K562 (cell line): ENCODE data around the gene MYH11. TPM values are rescaled to one million over a fixed set of nuclear protein-coding genes. Genes with fewer than 3 reads are reported as not detected.

Source experiments
- ATAC-seq: fragments of 200-7000 bp; cut with Tn5 transposase; 3 replicates; pipeline ENCODE4 v1.9.1; 2020; ENCODE audit warnings: moderate library complexity
- BruUV-seq: library from RNA; stranded (reverse); fragments of 400-500 nt; replicated peaks from 2 replicates; lab custom pipeline; 2021; lab: Mats Ljungman, UMichigan
- CTCF ChIA-PET: fragments of 300-600 bp; formaldehyde crosslinking; extraction: SDS; loops from one replicate; lab custom pipeline; 2021; ENCODE audit warnings: low intra/inter-chr PET ratio; lab: Yijun Ruan, JAX
- POLR2A ChIA-PET: fragments of 300-600, 350-650 bp; sonication (Branson Sonifier 250); formaldehyde crosslinking; extraction: SDS; loops from one replicate; lab custom pipeline; 2021; ENCODE audit warnings: antibody characterized with exemption, inconsistent platforms; lab: Yijun Ruan, JAX
- DNase-seq, 4 experiments: peaks; one replicate each; pipeline versions ENCODE4 v3.0.0 to v3.0.0-alpha.2; 2011 to 2018; ENCODE audit warnings: low spot score in 3 of 4, mixed read lengths in 3 of 4; ENCODE audit errors: extremely low read depth in 1 of 4
- FAIRE-seq: peaks from 2 replicates; lab custom pipeline; 2011; peaks lifted over from hg19 to GRCh38; lab: Jason Lieb, UNC
- H2AFZ ChIP-seq: 2 replicates; pipeline ENCODE4 v1.6.0; 2011; ENCODE audit warnings: low read depth, low read length, control low read depth, inconsistent platforms
- H3K27ac ChIP-seq: fragments of 200-600 bp; 3 replicates; pipeline ENCODE4 v1.8.0; 2011; ENCODE audit warnings: low read depth, mild to moderate bottlenecking, control low read depth, inconsistent platforms, low read length, moderate library complexity, mixed read lengths; ENCODE audit errors: extremely low read depth
- H3K27me3 ChIP-seq, 2 experiments: fragments of 300-600 bp in 1 of 2; 2 replicates in 1 of 2; 3 replicates in 1 of 2; pipeline versions ENCODE4 v1.6.0 to v1.8.0; 2011; ENCODE audit warnings: inconsistent platforms in 2 of 2, low read length in 2 of 2, mild to moderate bottlenecking in 1 of 2, mixed read lengths in 1 of 2, moderate library complexity in 1 of 2; ENCODE audit not compliant: control insufficient read depth in 2 of 2, insufficient read depth in 2 of 2
- H3K36me3 ChIP-seq: fragments of 300-600 bp; 3 replicates; pipeline ENCODE4 v1.8.0; 2011; ENCODE audit warnings: mild to moderate bottlenecking, low read length, inconsistent platforms; ENCODE audit not compliant: control insufficient read depth, insufficient read depth
- H3K4me1 ChIP-seq, 2 experiments: fragments of 200-600 bp in 1 of 2; replicated peaks in 1 of 2; 2 replicates in 1 of 2; 3 replicates in 1 of 2; pipeline versions ENCODE4 v1.5.1 to v1.8.0; 2011; ENCODE audit warnings: inconsistent platforms in 2 of 2, low read length in 2 of 2, mild to moderate bottlenecking in 1 of 2, mixed read lengths in 1 of 2, moderate library complexity in 1 of 2; ENCODE audit not compliant: control insufficient read depth in 2 of 2, insufficient read depth in 2 of 2
- H3K4me2 ChIP-seq: 2 replicates; pipeline ENCODE4 v1.6.1; 2011; ENCODE audit warnings: low read length, control low read depth, inconsistent platforms, mixed read lengths; ENCODE audit not compliant: insufficient read depth
- H3K4me3 ChIP-seq: fragments of 200-600 bp; sonication (generic), shearing (Covaris generic); 2 replicates; pipeline ENCODE4 v1.5.1; 2016; ENCODE audit warnings: control low read depth, inconsistent platforms
- H3K79me2 ChIP-seq: fragments of 200-600 bp; 3 replicates; pipeline ENCODE4 v1.8.0; 2011; ENCODE audit warnings: low read length, inconsistent platforms; ENCODE audit not compliant: control insufficient read depth, insufficient read depth
- H3K9ac ChIP-seq, 2 experiments: 2 replicates each; pipeline versions ENCODE4 v1.6.0 to v1.6.1; 2011; ENCODE audit warnings: low read depth in 2 of 2, low read length in 2 of 2, control low read depth in 1 of 2, inconsistent platforms in 1 of 2, mild to moderate bottlenecking in 1 of 2, mixed read lengths in 1 of 2; ENCODE audit not compliant: insufficient read depth in 1 of 2
- H3K9me1 ChIP-seq: one replicate; pipeline ENCODE4 v1.6.0; 2011; ENCODE audit warnings: inconsistent platforms, mild to moderate bottlenecking, low read length, moderate library complexity; ENCODE audit not compliant: control insufficient read depth, insufficient read depth
- H3K9me3 ChIP-seq: replicated peaks from 2 replicates; pipeline ENCODE4 v1.5.1; 2011; ENCODE audit warnings: low read depth, low read length, inconsistent platforms; ENCODE audit not compliant: control insufficient read depth, insufficient read depth
- H4K20me1 ChIP-seq: replicated peaks from 2 replicates; pipeline ENCODE4 v1.6.1; 2011; ENCODE audit warnings: low read length, inconsistent platforms, mixed read lengths; ENCODE audit not compliant: control insufficient read depth, insufficient read depth
- BCOR ChIP-seq: fragments of 450-650 bp; IDR thresholded peaks from 2 replicates; pipeline ENCODE4 v1.6.1; 2016
- ESRRA ChIP-seq: fragments of 450-650 bp; IDR thresholded peaks from 2 replicates; pipeline ENCODE4 v1.6.1; 2014; ENCODE audit warnings: low read depth, mild to moderate bottlenecking, moderate library complexity, borderline replicate concordance
- FOXJ2 ChIP-seq: fragments of 200-800 bp; sonication (Bioruptor generic); IDR thresholded peaks from 2 replicates; pipeline ENCODE4 v1.6.1; 2016; ENCODE audit warnings: missing genetic modification characterization, missing compliant biosample characterization
- SMAD4 ChIP-seq: fragments of 250-450 bp; sonication (Bioruptor Pico); conservative IDR thresholded peaks from 2 replicates; pipeline ENCODE4 v1.8.0; 2021; ENCODE audit warnings: inconsistent platforms, mild to moderate bottlenecking, moderate library complexity
- TEAD2 ChIP-seq: fragments of 450-650 bp; IDR thresholded peaks from 2 replicates; pipeline ENCODE4 v1.6.1; 2016; ENCODE audit warnings: missing genetic modification characterization, control low read depth, missing compliant biosample characterization
- TRIM28 ChIP-seq: fragments of 450-650 bp; IDR thresholded peaks from 2 replicates; pipeline ENCODE4 v1.6.1; 2017
- ZNF175 ChIP-seq: fragments of 200-800 bp; sonication (Bioruptor generic); IDR thresholded peaks from 2 replicates; pipeline ENCODE4 v1.6.1; 2016; ENCODE audit warnings: low read depth, mild to moderate bottlenecking, missing genetic modification characterization, missing compliant biosample characterization
- ZNF239 ChIP-seq: fragments of 250-450 bp; sonication (Bioruptor Pico); IDR thresholded peaks from 2 replicates; pipeline ENCODE4 v1.4.0; 2020; ENCODE audit warnings: mild to moderate bottlenecking
- ZNF507 ChIP-seq: conservative IDR thresholded peaks from 2 replicates; pipeline ENCODE4 v1.6.1; 2017; ENCODE audit warnings: missing genetic modification characterization, missing compliant biosample characterization
- ZNF586 ChIP-seq: fragments of 450-650 bp; formaldehyde crosslinking; conservative IDR thresholded peaks from 2 replicates; pipeline ENCODE4 v1.4.0; 2020; ENCODE audit warnings: mild to moderate bottlenecking, moderate library complexity
- WGBS: fragments of 100-300 bp; shearing (Covaris generic); methylation state at CpG from one replicate; pipeline ENCODE4 v1.1.6; 2016; ENCODE audit warnings: low coverage, mixed read lengths; ENCODE audit not compliant: insufficient coverage; ENCODE audit errors: missing lambda C conversion rate; 5-methylcytosine and 5-hydroxymethylcytosine counted together
- in situ Hi-C: fragments of 300-500 bp; cut with MboI; formaldehyde crosslinking; loops from 4 replicates; pipeline ENCODE4 v1.15.0; 2018; ENCODE audit warnings: inconsistent platforms, mixed read lengths
- intact Hi-C: fragments of 100-400 bp; cut with micrococcal nuclease; formaldehyde crosslinking; loops from 2 replicates; pipeline ENCODE4 v1.14.2; 2022
- polyA plus RNA-seq, 8 experiments: library from polyadenylated mRNA; depleted of rRNA in 4 of 8; stranded (reverse) in 5 of 8; unstranded in 3 of 8; fragments of >200 nt; fragmentation: Nextera tagmentation in 2 of 8; fragmentation: Illumina TruSeq in 1 of 8; extraction: Ambion mirVana in 2 of 8; extraction: Trizol in 1 of 8; gene quantifications; 2 replicates each; pipeline versions ENCODE4 v1.2.1 to v1.2.3, GENCODE V29; 2011 to 2014; ENCODE audit warnings: inconsistent platforms in 1 of 8, missing spikeins in 1 of 8
- total RNA-seq, 7 experiments: library from RNA; depleted of rRNA in 6 of 7; stranded (reverse); fragments of >200 nt in 6 of 7; fragmentation: Illumina TruSeq in 2 of 7; extraction: Trizol in 2 of 7; gene quantifications; 2 replicates each; pipeline versions ENCODE4 v1.2.1 to v1.2.3, GENCODE V29; 2011 to 2021; ENCODE audit warnings: low replicate concordance in 1 of 7
- TF ChIP-seq, protein P1 (sequence below): fragments of 450-650 bp; conservative IDR thresholded peaks from 2 replicates; pipeline ENCODE4 v1.6.1; 2016; ENCODE audit warnings: missing genetic modification characterization, low read depth, mild to moderate bottlenecking, control low read depth, missing compliant biosample characterization
- TF ChIP-seq, protein P2 (sequence below): fragments of 450-650 bp; formaldehyde crosslinking; IDR thresholded peaks from 2 replicates; pipeline ENCODE4 v1.4.0; 2020; ENCODE audit warnings: mild to moderate bottlenecking, moderate library complexity
- TF ChIP-seq, protein P3 (sequence below): sonication (generic); formaldehyde crosslinking; IDR thresholded peaks from 2 replicates; pipeline ENCODE4 v1.9.0; 2022; ENCODE audit warnings: mild to moderate bottlenecking, missing genetic modification reagents
- TF ChIP-seq, protein P4 (sequence below): fragments of 250-450 bp; sonication (Bioruptor Pico); IDR thresholded peaks from 2 replicates; pipeline ENCODE4 v1.9.0; 2021; ENCODE audit warnings: mild to moderate bottlenecking
- TF ChIP-seq, protein P5 (sequence below), 2 experiments: IDR thresholded peaks; 2 replicates each; pipeline ENCODE4 v1.6.1; 2011; ENCODE audit warnings: borderline replicate concordance in 1 of 2, control low read depth in 1 of 2, low read depth in 1 of 2, low read length in 1 of 2, mild to moderate bottlenecking in 1 of 2, mixed read lengths in 1 of 2, moderate library complexity in 1 of 2; ENCODE audit not compliant: insufficient read depth in 1 of 2, insufficient read length in 1 of 2, poor library complexity in 1 of 2, severe bottlenecking in 1 of 2; ENCODE audit errors: extremely low read depth in 1 of 2

The MYH11 gene
- total and polyA plus RNA-seq, 9 of the 15 experiments (the other 6 are each of a cell fraction or from before 2014, with no cell fraction given), result 0.05 to 0.47 (median 0.08) TPM; not detected in 5

DNA sequence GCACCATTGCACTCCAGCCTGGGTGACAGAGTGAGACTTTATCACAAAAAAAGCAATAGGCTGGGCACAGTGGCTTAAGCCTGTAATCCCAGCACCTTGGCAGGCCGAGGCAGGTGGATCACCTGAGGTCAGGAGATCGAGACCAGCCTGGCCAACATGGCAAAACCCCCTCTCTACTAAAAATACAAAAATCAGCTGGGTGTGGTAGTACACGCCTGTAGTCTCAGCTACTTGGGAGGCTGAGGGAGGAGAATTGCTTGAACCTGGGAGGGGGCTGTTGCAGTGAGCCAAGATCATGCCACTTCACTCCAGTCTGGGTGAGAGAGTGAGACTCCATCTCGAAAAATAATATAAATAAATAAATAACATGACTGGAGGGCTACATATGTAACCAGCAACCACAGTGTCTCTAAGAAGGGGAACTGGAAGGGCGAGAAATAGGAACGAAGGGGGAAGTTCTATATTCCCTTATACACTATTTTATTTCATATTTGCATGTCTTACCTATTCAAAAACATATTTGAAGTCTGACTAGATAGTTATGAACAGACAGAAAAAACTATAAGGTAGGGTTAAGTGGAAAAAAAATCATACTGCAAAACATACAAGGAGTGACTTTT is 25.9 kb downstream of the MYH11 start:
- no peak overlapping the region for H3K9ac ChIP-seq
- BruUV-seq, result no TSS peak
- no peak for FAIRE-seq
- no peaks in the 10 kb centered on the region for H3K4me1 ChIP-seq
- CTCF ChIA-PET, result no interaction called here
- H3K9me3 ChIP-seq, result no peaks in the 10 kb centered on the region
- WGBS, result 8% methylated on average over 6 of the region's 6 CpGs
- TF ChIP-seq TRIM28, result no peak
- TF ChIP-seq, protein P1, sequence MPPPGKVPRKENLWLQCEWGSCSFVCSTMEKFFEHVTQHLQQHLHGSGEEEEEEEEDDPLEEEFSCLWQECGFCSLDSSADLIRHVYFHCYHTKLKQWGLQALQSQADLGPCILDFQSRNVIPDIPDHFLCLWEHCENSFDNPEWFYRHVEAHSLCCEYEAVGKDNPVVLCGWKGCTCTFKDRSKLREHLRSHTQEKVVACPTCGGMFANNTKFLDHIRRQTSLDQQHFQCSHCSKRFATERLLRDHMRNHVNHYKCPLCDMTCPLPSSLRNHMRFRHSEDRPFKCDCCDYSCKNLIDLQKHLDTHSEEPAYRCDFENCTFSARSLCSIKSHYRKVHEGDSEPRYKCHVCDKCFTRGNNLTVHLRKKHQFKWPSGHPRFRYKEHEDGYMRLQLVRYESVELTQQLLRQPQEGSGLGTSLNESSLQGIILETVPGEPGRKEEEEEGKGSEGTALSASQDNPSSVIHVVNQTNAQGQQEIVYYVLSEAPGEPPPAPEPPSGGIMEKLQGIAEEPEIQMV, result no peak
- TF ChIP-seq, protein P2, sequence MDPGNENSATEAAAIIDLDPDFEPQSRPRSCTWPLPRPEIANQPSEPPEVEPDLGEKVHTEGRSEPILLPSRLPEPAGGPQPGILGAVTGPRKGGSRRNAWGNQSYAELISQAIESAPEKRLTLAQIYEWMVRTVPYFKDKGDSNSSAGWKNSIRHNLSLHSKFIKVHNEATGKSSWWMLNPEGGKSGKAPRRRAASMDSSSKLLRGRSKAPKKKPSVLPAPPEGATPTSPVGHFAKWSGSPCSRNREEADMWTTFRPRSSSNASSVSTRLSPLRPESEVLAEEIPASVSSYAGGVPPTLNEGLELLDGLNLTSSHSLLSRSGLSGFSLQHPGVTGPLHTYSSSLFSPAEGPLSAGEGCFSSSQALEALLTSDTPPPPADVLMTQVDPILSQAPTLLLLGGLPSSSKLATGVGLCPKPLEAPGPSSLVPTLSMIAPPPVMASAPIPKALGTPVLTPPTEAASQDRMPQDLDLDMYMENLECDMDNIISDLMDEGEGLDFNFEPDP, result no peak
- no peak for TF ChIP-seq ZNF175
- TF ChIP-seq FOXJ2 (tag), result no peak
- no peak for TF ChIP-seq ESRRA
- TF ChIP-seq, protein P3, sequence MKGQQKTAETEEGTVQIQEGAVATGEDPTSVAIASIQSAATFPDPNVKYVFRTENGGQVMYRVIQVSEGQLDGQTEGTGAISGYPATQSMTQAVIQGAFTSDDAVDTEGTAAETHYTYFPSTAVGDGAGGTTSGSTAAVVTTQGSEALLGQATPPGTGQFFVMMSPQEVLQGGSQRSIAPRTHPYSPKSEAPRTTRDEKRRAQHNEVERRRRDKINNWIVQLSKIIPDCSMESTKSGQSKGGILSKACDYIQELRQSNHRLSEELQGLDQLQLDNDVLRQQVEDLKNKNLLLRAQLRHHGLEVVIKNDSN (CRISPR knock-in tag), result no peak
- TF ChIP-seq ZNF586 (CRISPR knock-in tag), result no peak
- no peak for TF ChIP-seq ZNF507 (tag)
- TF ChIP-seq BCOR, result no peak
- no peak for TF ChIP-seq TEAD2 (tag)
- TF ChIP-seq, protein P4, sequence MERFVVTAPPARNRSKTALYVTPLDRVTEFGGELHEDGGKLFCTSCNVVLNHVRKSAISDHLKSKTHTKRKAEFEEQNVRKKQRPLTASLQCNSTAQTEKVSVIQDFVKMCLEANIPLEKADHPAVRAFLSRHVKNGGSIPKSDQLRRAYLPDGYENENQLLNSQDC (CRISPR knock-in tag), result no peak
- TF ChIP-seq, protein P5, sequence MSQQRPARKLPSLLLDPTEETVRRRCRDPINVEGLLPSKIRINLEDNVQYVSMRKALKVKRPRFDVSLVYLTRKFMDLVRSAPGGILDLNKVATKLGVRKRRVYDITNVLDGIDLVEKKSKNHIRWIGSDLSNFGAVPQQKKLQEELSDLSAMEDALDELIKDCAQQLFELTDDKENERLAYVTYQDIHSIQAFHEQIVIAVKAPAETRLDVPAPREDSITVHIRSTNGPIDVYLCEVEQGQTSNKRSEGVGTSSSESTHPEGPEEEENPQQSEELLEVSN (IDR thresholded peaks at IDR 0.05; ENCODE audit: borderline replicate concordance in 1 of 2, extremely low read depth in 1 of 2, insufficient read depth in 1 of 2, insufficient read length in 1 of 2, low read depth in 1 of 2, low read length in 1 of 2, poor library complexity in 1 of 2, severe bottlenecking in 1 of 2), result no peak
- TF ChIP-seq ZNF239 (CRISPR knock-in tag), result no peak
- no peak for TF ChIP-seq SMAD4 (CRISPR knock-in tag)
- TF ChIP-seq, all 486 proteins: peak for 0
- DNase-seq, result no peak
- Histone ChIP-seq H4K20me1 (no peaks in the 10 kb centered on the region), H3K79me2 (no peaks in the 10 kb centered on the region), H3K4me3 (no peak overlapping the region), H3K9me1 (no peaks in the 10 kb centered on the region), H3K27ac (no peak overlapping the region), H3K4me2 (no peak overlapping the region), H3K36me3 (no peaks in the 10 kb centered on the region), H3K27me3 (peaks cover 7 to 50% of the 10 kb centered on the region in 2 experiments; a peak in 4 of 5 replicates), H2AFZ (no peak overlapping the region)
- intact Hi-C loops (no loop called here), in situ Hi-C loops (no loop called here)
- no peak for ATAC-seq
- POLR2A ChIA-PET, result no interaction called here
